ENCODE results near the gene PSMD5.

Gene PSMD5

DNA sequence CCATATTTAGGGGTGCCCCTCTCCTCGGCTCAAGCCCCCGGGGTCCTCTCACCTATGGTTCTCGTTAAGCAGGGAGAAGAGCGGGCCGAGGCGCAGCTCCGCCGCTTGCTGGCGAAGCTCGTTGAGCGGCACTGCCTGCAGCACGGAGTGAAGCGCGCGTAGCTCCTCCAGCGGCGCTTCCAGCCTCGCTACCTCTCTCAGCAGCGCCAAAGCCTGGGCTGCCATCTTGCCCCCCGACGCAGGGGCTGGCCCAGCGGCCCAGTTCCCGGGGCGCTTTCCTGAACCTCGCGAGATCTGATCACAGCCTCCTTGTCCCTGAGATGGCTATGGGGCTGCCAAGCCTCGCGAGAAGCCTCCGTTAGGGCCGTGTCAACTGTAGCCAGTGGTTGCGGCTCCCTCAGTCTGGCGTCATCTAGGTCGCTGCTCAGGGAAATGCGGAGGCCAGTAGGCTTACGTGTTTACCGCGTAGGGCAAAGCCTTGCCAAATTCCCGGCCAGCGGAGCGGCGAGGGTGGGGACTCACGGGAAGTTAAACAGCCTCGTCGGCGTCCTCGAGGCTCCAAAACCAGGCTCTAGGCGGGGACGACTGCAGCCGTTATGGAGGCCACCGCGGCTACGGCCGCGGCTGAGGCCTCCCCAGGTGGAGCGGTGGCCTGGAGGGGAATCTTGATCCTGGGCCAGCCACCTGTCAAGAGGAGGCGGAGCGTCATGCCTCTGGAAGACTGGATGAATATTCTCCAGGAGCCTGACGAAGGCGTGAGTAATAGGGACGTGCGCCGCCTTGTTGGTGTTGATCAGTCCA is at the start of gene PSMD5:
PSMD5 (minus strand) TSS at position 238 of the 801 bp plus-strand sequence; CDS start at position 225, 13 bp downstream.
- peak; percentile 98 for DNase-seq

DNA sequence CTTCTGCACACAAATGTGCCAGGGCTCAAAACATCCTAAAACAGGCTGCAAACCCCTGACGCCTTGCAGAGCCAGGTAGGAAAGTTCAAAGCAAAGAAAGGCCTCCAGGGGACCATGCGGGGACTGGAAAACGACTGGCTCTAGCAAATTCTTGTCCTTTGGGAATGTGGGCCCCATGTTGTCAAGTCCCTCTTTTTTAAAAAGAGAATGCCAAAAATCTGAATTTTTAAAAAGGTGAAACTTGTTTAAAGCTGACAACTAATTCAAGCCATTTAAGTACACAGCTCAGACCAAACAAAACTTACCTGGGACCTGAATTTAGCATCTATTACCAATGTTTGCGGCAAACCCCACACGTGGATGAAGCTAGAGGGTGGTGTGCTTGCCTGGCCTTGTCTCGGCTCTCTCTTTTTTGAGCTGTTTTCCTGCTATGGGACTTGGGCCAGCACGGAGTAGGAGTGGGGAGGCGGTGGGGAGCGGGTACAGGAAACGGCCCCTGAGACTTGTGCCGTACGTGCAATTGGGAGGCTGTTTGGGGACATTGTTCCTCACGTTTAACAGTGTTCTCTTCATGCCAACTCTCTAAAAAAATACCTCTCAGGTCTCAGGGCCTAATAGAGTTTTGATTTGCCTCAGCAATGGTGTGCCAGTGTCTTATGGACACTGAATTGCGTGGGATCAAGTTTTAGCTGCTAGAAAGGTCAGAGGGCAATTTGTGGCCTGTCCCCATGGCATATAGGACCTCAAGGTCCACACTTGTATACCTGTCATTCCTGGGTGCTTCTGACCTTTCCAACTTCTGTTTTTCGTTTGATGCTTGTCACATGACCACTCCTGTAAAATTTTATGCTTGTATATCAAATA is 49.4 kb upstream of the PSMD5 start:
- peak; percentile 32 for DNase-seq

DNA sequence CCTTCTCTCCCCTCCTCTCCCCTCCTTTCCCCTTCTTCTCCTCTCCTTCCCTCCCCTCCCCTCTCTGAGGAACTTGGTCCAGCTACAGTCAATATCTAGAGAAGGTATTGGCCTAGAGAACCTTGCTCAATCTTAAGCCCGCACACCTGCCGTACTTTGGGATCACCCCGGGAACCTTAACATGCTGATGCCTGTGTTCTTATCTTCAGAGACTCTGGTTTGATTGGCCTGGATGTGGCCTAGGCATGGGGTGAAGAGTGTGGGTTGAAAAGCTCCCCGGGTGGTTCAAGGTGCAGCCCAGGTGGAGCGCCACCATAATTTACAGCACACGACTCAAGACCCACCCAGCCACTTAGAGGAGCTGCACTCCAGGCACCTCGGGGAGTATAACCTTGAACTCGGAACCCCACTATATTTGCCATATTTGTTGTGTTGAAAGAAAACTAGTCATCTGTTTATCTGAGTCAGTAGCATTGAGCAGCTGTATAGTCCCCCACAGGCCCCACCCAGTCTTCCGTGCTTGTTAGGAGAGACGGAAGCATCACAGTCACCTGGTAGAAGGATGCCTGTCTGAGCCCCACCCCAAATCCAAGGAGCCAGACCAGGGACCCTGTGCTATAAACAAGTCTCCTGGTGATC is 48.6 kb upstream of the PSMD5 start:
- DNase-seq, result no peak

DNA sequence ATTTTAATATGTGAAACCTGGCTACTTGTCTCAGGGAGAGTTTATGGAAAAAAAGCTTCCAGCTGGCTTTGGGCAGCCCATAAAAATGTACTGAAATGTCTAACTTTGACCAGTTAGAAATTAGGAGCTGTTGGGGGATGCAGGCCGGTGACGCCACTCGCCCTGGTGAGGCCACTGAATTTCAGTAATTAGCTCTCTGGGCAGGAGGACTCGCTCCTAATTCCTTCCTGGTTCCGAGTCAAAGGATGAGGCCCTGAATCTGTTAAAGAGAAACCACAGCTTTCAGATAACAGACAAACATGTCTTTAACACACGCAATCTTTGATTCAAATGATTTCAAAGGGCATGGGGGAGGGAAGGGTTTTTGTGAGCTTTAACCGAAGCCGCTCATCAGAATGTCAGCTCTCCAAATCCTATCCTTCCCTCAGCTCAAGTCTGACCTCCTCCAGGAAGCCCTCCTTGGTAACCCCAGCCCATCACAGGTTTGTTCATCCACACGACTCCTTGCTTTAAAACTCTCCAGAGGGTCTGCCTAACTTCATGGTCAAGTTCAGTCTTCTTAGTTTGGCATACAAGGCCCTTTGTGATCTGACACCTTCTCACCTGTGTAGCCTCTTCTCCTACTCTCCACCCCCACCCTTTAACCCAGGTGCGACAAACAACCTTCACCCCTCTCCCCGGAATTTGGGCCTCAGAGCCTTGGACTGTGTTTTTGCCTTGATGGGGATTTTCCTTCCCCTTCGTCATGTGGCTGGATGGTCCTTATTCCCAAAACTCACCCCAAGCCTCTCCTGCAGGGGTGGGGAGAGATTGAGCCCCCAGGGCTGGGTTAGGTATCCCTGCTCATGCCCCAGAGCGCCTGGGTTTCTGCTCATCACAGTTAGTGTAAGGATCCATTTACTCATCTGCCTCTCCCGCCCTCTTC is 47.9 kb upstream of the PSMD5 start:
- no peak for DNase-seq

DNA sequence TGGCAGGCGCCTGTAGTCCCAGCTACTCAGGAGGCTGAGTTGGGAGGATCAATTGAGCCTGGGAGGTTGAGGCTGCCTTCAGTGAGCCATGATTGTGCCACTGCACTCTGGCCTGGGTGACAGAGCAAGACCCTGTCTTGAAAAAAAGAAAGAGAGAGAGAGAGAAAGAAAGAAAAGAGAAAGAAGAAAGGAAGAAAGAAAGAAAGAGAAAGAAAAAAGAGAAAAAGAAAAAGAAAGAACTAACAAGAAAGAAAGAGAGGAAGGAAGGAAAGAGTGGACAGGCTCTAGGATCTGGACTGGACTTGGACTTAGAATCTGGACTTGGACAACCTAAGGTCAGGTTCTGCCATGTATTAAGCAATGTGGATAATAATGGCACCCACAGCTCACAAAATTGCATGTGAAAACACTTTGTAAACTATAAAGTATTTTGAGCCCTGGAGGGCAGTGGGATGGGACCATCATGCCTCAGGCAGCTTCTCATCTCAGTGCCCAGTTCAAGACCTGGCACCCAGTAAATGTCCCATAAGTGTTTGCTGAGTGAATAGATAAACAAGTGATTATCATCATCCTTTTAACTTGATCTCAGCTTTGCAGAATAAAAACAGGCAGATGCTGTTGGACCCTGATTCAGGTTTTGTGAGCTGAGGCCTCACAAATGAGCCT is 47.0 kb upstream of the PSMD5 start:
- DNase-seq, result no peak

DNA sequence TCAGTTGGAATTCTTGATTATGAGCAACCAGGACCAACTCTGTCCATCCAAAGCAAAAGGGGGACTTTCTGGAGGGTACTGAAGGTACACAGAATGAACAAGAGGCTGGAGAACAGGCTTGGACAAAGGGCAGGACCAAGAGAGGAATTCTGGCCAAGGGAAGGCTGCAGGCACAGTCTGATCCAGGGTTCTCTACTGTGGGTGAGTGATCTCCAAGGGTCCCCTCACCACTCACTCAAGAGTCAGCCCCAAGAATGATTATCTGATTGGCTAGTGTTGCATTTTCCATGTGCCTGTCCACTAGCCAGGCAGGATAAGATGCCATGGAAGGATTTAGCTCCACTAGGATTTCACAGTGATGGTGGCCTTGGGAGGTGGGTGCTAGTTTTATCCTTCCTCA is 45.9 kb upstream of the PSMD5 start:
- DNase-seq, result no peak

DNA sequence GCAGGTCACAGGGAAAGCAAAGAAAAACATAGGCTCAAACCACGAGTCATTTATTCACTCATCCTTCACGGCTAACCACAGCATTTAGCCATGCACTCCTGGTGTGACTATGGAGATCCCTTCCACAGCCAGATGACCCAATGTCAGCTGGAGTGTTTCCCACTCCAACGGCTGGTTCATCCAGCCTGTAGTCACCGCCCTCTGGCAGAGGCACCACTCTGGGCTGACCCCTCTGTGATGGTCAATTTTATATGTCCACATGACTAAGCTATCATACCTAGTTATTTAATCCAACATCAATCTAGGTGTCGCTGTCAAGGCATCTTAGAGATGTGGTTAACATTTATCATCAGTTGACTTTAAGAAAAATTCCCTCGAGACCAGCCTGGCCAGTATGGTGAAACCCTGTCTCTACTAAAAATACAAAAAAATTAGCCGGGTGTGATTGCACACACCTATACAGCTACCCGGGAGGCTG is 43.8 kb upstream of the PSMD5 start:
- DNase-seq, result no peak

DNA sequence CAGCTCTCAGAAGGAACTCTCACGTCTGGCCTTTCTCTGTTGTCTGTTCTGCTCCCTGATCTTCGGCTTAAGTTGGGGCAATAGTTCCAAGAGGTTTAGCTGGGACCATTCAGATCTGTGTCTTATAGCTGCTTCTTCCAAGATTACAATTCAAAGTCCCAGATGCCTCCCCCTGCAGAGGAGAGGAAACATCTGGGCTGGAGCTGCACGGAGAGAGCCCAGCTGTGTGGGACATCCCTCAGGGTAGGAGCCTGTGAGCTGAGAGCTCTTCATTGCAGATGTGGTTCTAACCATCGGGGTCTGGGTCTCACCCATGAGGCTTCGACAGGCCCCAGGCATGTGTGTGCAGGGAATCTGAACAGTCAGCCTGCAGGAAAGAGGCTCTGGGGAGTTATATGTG is 43.2 kb upstream of the PSMD5 start:
- DNase-seq, result peak; percentile 33

DNA sequence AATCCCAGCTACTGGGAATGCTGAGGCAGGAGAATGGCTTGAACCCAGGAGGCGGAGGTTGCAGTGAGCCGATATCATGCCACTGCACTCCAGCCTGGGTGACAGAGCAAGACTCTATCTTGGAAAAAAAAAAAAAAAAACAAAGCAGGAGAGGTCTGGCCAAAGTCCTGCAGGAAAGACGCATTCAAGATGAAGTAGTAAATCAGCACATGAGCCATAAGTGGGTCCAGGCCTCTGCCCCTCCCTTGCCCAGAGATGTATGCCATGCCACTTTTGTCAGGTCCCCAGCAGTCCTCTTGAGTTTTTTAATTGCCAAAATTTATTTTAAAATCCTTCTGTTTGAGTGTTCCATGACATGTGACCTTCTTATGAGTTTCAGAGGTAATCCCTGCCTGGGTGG is 42.7 kb upstream of the PSMD5 start:
- DNase-seq, result no peak

DNA sequence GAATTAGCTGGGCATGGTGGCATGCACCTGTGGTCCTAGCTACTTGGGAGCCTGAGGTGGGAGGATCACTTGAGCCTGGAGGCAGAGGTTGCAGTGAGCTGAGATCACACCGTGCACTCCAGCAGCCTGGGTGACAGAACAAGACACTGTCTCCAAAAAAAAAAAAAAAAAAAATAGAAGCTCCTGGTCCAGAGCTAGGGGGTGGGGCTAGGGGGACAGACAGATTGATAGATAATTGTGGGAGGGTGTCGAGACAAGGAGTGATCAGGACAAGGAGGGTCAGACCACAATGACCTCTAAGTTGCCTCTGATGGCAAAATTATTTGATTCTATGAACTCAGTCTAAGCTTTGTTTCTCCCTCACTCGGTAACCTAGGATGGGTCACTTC is 40.9 kb upstream of the PSMD5 start:
- no peak for DNase-seq

DNA sequence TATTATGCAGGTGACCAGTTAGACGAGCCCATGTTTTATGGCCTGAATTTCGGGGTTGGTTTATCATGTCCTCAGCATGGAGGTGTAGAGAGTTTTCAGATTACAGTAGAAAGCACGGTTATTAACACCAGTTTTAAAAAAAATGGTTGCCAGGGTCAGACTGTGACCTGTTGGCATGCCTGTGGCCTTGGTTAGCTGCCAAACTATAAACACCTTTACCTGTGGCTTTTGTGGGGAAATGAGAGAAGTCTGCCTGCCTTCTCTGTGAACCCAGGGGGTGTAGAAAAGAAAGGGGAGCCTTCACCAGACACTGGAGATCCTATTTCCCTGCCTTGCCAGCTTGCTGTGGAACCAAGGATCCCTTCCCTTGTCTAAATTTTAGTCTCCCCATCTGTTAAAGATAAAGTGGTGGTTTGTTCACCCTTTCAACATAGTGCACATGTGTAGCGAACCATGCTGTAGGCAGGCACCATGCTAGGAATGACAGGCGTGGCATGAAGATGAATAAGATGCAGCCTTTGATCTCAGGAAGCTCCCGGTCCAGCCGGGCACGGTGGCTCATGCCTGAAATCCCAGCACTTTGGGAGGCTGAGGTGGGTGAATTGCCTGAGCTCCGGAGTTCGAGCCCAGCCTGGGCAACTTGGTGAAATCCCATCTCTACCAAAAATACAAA is 40.3 kb upstream of the PSMD5 start:
- DNase-seq, result no peak

DNA sequence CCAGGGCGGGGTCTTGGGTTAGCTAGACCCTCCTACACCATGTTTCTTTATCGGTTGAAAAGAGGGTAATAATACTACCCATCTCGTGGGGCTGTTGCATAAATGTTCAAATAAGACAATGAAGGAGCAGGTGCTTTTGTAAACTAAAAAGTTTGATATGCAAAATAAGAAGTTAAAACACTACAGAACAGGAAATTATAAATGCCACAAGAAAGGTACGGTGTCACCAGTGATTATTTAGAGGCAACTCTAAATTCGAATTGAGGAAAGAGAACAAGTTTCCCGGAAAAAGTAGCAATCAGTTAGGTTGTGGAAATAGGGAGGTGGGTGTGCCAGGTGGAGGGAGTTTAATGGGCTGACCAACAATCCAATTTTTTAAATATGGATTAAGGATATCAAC is 36.7 kb upstream of the PSMD5 start:
- DNase-seq, result no peak

DNA sequence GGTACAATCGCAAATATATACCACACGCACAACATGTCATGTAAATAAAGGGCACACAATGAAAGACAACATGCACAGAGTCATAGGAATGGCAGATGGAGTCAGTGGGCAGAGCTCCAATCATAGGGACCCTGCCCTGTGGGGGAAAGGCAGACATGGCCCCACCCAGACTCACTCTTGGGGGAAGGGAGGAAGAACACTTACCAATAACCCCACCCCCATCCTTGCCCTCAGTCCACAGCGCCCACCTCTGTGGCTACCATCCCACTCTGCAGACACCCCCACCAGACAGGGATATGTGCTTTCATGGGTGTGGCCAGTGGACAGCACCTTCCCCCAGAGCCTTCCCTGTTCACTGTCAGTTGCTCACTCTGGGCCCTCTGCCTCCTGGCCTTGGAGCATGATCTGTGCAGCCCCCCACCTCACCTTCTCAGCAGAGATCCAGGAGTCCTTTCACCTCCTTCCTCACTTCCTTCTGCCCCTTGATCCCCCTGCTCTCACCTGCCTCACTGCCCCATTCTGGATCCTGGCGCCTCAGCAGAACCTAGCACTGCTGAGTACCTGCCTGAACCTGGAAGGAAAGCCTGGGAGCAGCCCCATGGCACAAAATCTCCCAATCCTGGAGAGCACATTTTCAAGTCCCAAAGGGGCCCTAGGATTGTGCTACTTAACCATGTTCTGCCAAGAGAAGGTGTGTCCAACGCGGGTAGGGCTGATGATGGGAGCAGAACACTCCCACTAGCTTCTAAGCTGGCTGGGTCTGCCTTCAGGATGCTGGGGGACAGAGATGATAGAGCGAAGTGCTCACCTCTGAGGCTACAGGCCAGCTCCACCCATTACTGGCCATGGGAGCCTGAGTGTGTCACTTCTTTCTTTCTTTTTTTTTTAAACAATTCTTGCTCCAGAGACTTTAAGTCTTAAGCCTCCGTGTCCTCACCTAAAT is 35.7 kb upstream of the PSMD5 start:
- DNase-seq, result no peak

DNA sequence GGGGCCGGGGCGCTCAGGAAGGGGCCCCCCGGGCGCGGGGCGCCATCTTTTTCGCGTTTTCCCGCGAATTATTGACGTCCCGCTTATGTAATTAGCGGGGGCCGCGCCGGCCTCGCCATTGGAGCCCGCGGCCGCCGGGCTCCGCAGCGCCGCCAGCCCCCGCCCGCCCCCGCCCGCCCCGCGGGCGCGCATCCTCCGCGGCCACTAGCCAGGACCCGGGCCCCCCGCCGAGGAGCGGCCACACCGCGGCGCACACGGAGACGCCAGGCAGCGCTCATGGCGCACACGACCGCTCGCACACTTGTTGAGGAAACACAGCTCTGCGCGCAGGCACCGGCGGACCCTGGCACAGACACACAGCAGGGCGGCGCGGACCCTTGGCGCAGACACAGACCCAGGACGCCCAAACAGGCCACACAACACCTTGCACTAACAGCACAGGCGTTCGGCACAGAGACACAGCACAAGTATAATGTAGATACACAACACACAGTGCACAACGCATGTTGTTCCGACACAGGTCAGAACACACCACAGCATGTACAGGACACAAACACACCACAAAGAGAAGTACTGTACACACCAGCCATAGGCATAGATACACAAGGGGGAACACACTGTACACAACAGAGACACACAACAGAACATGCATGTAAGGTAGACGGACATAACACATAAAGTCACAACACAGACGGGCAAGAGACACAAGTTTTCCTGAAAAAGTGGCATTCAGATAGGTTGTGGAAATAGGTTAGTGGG is 34.7 kb upstream of the PSMD5 start:
- peak; percentile 76 for DNase-seq

DNA sequence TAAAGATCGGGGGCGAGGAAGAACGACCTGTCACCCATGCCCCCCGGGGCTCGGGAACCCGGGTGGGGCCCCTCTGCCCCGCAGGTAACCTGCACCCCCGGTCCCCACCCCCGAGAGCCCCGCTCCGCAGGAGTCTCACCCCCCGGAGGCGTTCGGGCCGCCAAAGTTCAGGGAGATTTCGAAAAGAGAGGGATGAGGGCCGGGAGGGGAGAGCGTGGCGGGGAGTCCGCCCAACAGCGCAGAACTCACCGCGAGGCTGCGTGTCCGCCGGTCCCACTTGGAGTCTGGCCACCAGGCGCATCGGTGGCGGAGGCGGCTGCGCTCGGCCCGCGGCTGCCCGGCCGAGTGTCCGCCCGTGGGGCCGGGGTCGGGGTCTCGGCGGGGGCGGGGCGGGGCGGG is 34.1 kb upstream of the PSMD5 start, which contains the start of gene PHF19:
PHF19 (minus strand) TSS at position 347 of the 399 bp plus-strand sequence. CDS start 2,447 bp downstream, outside the sequence.
- DNase-seq, result peak; percentile 59

DNA sequence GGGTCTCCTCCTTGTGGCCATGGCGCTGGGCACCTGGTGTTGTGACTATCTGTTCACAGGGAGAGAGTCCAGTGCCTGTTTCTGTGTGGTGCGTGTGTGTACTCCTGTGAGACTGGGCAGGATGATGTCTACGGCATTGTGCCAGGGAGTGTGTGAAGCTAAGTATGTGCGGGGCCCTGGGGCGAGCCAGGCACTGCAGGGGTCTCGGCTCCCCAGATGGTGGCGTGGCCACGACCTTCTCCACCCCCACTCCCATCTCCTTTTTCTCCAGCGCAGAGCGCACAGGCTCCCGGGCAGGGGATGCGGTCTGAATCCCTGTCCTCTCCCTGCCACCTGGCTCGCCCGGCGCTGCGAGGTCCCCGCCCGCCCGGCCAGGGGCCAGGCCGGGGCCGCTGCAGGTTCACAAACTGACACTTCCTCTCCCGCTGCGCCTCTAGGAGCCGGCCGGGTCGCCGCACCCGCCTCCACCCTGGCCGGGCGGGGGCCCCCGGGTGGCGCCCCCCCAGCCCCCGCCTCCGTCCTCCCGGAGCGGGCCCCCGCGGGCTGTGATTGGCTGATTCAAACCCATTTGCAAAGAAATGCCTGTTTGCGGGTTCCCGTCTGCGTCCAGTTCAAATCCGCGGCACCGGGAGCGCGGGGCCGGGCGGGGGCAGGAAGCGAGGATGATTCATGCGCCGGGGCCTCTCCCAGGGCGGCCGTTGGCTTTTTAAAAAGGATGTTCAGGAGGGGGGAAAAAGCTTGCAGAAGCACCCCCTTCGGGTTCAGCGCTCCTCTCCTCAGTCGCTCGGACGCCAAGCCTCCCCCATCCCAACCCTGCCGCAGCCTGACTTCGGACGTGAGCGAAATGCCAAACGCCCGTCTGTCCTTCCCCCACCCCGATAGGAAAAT is 33.5 kb upstream of the PSMD5 start:
- peak; percentile 87 for DNase-seq

DNA sequence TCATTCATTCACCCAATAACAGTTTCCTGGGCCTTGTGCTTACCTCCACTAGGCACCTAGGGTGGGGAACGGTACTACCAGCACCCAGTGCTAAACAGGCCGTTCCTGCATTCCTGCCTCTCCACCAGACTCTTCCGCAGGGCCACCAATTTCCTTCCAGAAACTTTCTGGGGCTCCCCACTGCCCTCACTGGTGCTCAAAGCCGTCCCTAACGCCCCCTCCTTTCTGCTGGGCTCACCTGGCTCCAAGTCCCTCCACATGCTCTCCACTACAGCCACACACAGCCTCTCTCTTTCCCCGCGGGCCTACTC is 32.9 kb upstream of the PSMD5 start:
- no peak for DNase-seq

DNA sequence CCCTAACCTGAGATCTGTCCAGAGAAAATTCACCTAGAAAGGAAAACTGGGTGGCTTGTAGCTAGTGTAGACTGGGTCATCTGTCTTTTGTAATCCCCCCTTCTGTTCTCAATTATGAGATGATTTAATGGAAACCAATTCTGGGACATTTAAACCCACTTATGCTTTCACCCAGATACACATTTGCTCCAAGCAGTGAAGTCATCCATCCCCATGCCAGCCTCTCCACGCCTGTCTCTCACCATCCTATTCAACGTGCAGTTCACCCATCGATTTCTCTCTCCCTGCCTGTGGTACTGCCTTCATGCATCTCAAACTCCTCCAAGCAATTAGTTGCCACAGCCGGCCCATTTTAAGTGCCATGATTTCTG is 32.5 kb upstream of the PSMD5 start:
- peak; percentile 26 for DNase-seq
